Measurements from ENCODE around the gene ZBTB8A. TPM values are rescaled to one million over a fixed set of nuclear protein-coding genes. Genes with fewer than 3 reads are reported as not detected.

The ZBTB8A gene
- total and polyA plus RNA-seq, 2 of the 13 experiments (the other 11 are each of a cell fraction or from before 2014, with no cell fraction given): 1.3 to 3.7 TPM

DNA sequence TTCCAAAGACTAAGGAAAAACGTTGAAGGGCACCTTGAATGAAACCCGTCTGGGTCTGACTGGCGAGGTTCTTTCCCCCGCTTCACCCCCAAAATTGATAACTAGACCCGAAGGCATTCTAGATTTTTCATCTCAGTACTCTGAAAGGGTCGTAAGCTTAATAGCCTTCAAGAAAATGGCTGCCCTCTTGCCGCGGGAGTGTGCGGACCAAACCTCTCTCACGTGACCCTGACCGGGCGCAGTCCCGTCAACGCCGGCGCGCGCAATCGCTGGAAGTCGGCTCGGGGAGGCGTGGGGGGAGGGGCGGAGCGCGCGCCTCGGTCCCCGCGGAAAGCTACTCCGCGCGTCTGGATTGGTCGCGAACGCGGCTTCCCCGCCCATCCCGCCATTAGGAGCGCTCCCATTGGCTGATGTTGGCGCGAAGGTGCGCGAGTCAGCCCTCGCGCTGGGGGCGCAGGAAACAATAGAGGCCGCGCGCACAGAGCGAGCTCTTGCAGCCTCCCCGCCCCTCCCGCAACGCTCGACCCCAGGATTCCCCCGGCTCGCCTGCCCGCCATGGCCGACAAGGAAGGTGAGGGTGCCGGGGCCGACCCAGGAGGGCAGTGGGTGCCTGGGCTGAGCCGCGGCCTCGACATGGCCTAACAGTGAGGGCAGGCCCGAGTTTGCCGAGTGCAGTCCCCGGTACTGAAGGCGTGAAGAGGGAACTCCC lies 111.7 kb downstream of the ZBTB8A start, which contains the start of gene RBBP4:
TSS of gene RBBP4 (plus strand) at position 457 of the 709 bp plus-strand sequence. CDS start at position 556, 99 bp downstream.
- FAIRE-seq: peak; percentile 57
- Histone ChIP-seq H3K79me2 (ENCODE audit: insufficient read depth, low read length) (peaks cover 74% of the 10 kb centered on the region), H3K36me3 (replicated peaks in 1 of 2; ENCODE audit: control insufficient read depth in 1 of 2, insufficient read depth in 2 of 2, low read length in 2 of 2) (peaks cover 7 to 33% of the 10 kb centered on the region in 2 experiments), H3K9me3 (ENCODE audit: low read length) (no peaks in the 10 kb centered on the region), H3K27ac (ENCODE audit: extremely low read length, insufficient read depth, low read length) (peak within 1 kb of the TSS; percentile 100), H2AFZ (ENCODE audit: low read length) (peak within 1 kb of the TSS; percentile 96), H3K27me3 (ENCODE audit: control insufficient read depth in 1 of 2, insufficient read depth in 2 of 2, low read length in 2 of 2) (no peaks in the 10 kb centered on the region; a peak in 1 of 5 replicates), H3K4me1 (ENCODE audit: insufficient read depth, low read length) (peaks cover 59% of the 10 kb centered on the region), H3K4me3 (replicated peaks in 1 of 3; ENCODE audit: insufficient read depth in 1 of 3, low read depth in 2 of 3, low read length in 3 of 3) (peak within 1 kb of the TSS; percentile 76 to 98 (median 91)), H4K20me1 (ENCODE audit: insufficient read depth, low read length) (peaks cover 14% of the 10 kb centered on the region), H3K9ac (ENCODE audit: insufficient read depth, low read depth, low read length) (peak within 1 kb of the TSS; percentile 99), H3K4me2 (ENCODE audit: low read depth, low read length) (peak within 1 kb of the TSS; percentile 98)
- POLR2A ChIA-PET: interaction anchor here (0.7 to 2.9 kb wide), 22 partner anchors 9 to 476 kb away, joined by 3 to 31 read pairs (median 4); partner anchors contain the start of genes BSDC1, S100PBP, SYNC and YARS1
- in situ Hi-C loops (cut with HindIII; ENCODE audit: extremely low pct_ligation_motif_present, low pct_unique_long_range_greater_than_20kb): no loop called here
- peak; percentile 95 for ATAC-seq
- WGBS (ENCODE audit: low lambda C conversion rate): under 1% methylated on average over 12 of the region's 67 CpGs
- BruUV-seq (replicated peaks): no TSS peak
- DNase-seq (ENCODE audit: low spot score): peak; percentile 91
- CTCF ChIA-PET (ENCODE audit: low intra/inter-chr PET ratio, low total read pairs): no interaction called here
- intact Hi-C loops (cut with micrococcal nuclease; ENCODE audit: unreplicated experiment): loop anchor here (1.0 to 2.0 kb wide), 2 partner anchors 44 to 131 kb away; no protein-coding TSS in a partner anchor
- TF ChIP-seq ZNF570 (CRISPR knock-in tag; IDR thresholded peaks at IDR 0.05; ENCODE audit: borderline replicate concordance) (peak; percentile 58; the same call in 1 of the 2 replicates), NFIB (CRISPR knock-in tag; IDR thresholded peaks at IDR 0.05; ENCODE audit: borderline replicate concordance) (no peak), ZNF326 (CRISPR knock-in tag; IDR thresholded peaks at IDR 0.05; ENCODE audit: borderline replicate concordance) (no peak), ZNF343 (CRISPR knock-in tag; IDR thresholded peaks at IDR 0.05) (peak; percentile 86; the same call in 1 of the 2 replicates), ZNF263 (CRISPR knock-in tag; IDR thresholded peaks at IDR 0.05) (no peak), ZMAT3 (CRISPR knock-in tag; conservative IDR thresholded peaks at IDR 0.05) (peak; percentile 92), ISX (CRISPR knock-in tag; conservative IDR thresholded peaks at IDR 0.05) (peak; percentile 62; the same call in 1 of the 2 replicates), ZNF20 (CRISPR knock-in tag; IDR thresholded peaks at IDR 0.05) (0 out of 2 replicates have a peak, but pooled peaks have one; percentile 68), ZNF619 (CRISPR knock-in tag; IDR thresholded peaks at IDR 0.05) (0 out of 2 replicates have a peak, but pooled peaks have one; percentile 69), RNF2 (conservative IDR thresholded peaks at IDR 0.05; ENCODE audit: low read depth) (peak; percentile 96), GPN1 (CRISPR knock-in tag; IDR thresholded peaks at IDR 0.05; ENCODE audit: borderline replicate concordance) (no peak), IKZF1 (IDR thresholded peaks at IDR 0.05) (no peak), ZNF746 (CRISPR knock-in tag; IDR thresholded peaks at IDR 0.05) (peak; percentile 68), RBFOX2 (IDR thresholded peaks at IDR 0.05; ENCODE audit: low read depth, low read length) (peak; percentile 93)
- TF ChIP-seq, protein P1, sequence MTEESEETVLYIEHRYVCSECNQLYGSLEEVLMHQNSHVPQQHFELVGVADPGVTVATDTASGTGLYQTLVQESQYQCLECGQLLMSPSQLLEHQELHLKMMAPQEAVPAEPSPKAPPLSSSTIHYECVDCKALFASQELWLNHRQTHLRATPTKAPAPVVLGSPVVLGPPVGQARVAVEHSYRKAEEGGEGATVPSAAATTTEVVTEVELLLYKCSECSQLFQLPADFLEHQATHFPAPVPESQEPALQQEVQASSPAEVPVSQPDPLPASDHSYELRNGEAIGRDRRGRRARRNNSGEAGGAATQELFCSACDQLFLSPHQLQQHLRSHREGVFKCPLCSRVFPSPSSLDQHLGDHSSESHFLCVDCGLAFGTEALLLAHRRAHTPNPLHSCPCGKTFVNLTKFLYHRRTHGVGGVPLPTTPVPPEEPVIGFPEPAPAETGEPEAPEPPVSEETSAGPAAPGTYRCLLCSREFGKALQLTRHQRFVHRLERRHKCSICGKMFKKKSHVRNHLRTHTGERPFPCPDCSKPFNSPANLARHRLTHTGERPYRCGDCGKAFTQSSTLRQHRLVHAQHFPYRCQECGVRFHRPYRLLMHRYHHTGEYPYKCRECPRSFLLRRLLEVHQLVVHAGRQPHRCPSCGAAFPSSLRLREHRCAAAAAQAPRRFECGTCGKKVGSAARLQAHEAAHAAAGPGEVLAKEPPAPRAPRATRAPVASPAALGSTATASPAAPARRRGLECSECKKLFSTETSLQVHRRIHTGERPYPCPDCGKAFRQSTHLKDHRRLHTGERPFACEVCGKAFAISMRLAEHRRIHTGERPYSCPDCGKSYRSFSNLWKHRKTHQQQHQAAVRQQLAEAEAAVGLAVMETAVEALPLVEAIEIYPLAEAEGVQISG (CRISPR knock-in tag; IDR thresholded peaks at IDR 0.05): peak; percentile 72
- TF ChIP-seq, protein P2, sequence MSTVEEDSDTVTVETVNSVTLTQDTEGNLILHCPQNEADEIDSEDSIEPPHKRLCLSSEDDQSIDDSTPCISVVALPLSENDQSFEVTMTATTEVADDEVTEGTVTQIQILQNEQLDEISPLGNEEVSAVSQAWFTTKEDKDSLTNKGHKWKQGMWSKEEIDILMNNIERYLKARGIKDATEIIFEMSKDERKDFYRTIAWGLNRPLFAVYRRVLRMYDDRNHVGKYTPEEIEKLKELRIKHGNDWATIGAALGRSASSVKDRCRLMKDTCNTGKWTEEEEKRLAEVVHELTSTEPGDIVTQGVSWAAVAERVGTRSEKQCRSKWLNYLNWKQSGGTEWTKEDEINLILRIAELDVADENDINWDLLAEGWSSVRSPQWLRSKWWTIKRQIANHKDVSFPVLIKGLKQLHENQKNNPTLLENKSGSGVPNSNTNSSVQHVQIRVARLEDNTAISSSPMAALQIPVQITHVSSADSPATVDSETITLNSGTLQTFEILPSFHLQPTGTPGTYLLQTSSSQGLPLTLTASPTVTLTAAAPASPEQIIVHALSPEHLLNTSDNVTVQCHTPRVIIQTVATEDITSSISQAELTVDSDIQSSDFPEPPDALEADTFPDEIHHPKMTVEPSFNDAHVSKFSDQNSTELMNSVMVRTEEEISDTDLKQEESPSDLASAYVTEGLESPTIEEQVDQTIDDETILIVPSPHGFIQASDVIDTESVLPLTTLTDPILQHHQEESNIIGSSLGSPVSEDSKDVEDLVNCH (CRISPR knock-in tag; IDR thresholded peaks at IDR 0.05): no peak
- TF ChIP-seq, protein P3, sequence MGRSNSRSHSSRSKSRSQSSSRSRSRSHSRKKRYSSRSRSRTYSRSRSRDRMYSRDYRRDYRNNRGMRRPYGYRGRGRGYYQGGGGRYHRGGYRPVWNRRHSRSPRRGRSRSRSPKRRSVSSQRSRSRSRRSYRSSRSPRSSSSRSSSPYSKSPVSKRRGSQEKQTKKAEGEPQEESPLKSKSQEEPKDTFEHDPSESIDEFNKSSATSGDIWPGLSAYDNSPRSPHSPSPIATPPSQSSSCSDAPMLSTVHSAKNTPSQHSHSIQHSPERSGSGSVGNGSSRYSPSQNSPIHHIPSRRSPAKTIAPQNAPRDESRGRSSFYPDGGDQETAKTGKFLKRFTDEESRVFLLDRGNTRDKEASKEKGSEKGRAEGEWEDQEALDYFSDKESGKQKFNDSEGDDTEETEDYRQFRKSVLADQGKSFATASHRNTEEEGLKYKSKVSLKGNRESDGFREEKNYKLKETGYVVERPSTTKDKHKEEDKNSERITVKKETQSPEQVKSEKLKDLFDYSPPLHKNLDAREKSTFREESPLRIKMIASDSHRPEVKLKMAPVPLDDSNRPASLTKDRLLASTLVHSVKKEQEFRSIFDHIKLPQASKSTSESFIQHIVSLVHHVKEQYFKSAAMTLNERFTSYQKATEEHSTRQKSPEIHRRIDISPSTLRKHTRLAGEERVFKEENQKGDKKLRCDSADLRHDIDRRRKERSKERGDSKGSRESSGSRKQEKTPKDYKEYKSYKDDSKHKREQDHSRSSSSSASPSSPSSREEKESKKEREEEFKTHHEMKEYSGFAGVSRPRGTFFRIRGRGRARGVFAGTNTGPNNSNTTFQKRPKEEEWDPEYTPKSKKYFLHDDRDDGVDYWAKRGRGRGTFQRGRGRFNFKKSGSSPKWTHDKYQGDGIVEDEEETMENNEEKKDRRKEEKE (IDR thresholded peaks at IDR 0.05): no peak

Data from HepG2 (cell line).